Measurements from ENCODE around the gene CCN2. TPM values are rescaled to one million over a fixed set of nuclear protein-coding genes. Genes with fewer than 3 reads are reported as not detected.
A peak's percentile ranks its signal among the peaks of the same experiment; 100 is the strongest.

Gene CCN2
- total and polyA plus RNA-seq, 2 of the 8 experiments (the other 6 are each of a cell fraction or from before 2014, with no cell fraction given), result 25.0 to 107 TPM

GRCh38 chr6:131947986-131948661 is 3.0 kb downstream of the CCN2 start (continued):
- TF ChIP-seq RAD21 (IDR thresholded peaks at IDR 0.05 in 1 of 2, conservative IDR thresholded peaks at IDR 0.05 in 1 of 2; ENCODE audit: low read depth in 2 of 2, low read length in 2 of 2), result no peak
- no peak for TF ChIP-seq EGR1 (IDR thresholded peaks at IDR 0.05; ENCODE audit: borderline replicate concordance, low read depth, low read length)
- TF ChIP-seq SUZ12 (IDR thresholded peaks at IDR 0.05; ENCODE audit: low read length), result no peak
- no peak for TF ChIP-seq CBX5 (IDR thresholded peaks at IDR 0.05; ENCODE audit: low read depth, low read length)
- TF ChIP-seq TAF7 (optimal IDR thresholded peaks at IDR 0.05; ENCODE audit: borderline replicate concordance, low read depth, low read length), result peak; percentile 54
- no peak for TF ChIP-seq EP300 (IDR thresholded peaks at IDR 0.05; ENCODE audit: borderline replicate concordance in 1 of 2, low read depth in 2 of 2, low read length in 2 of 2)
- no peak for TF ChIP-seq SAP30 (IDR thresholded peaks at IDR 0.05; ENCODE audit: insufficient read depth, insufficient replicate concordance, low read length)
- TF ChIP-seq ZNF274 (IDR thresholded peaks at IDR 0.05; ENCODE audit: borderline replicate concordance, extremely low read depth, low read length), result no peak
- TF ChIP-seq USF2 (IDR thresholded peaks at IDR 0.05; ENCODE audit: low read length), result 0 out of 2 replicates have a peak, but pooled peaks have one; percentile 21
- no peak for TF ChIP-seq RXRA (IDR thresholded peaks at IDR 0.05; ENCODE audit: insufficient read depth, low read depth, low read length)
- peak; percentile 4 to 87; a peak in 2 of 3 replicates for TF ChIP-seq POLR2A (IDR thresholded peaks at IDR 0.05; ENCODE audit: control extremely low read depth in 1 of 2, low read depth in 2 of 2, low read length in 2 of 2)
- TF ChIP-seq HDAC2 (IDR thresholded peaks at IDR 0.05; ENCODE audit: borderline replicate concordance in 1 of 2, low read depth in 2 of 2, low read length in 2 of 2), result no peak
- no peak for TF ChIP-seq ATF3 (IDR thresholded peaks at IDR 0.05; ENCODE audit: insufficient read depth, low read depth, low read length)
- no peak for TF ChIP-seq GTF2F1 (IDR thresholded peaks at IDR 0.05; ENCODE audit: borderline replicate concordance, low read depth, low read length)
